ENCODE results near the gene MOGAT2.

- TF ChIP-seq CTCF (IDR thresholded peaks at IDR 0.05) (no peak), POLR2A (IDR thresholded peaks at IDR 0.05) (no peak), POLR2AphosphoS5 (IDR thresholded peaks at IDR 0.05; ENCODE audit: insufficient read depth in 1 of 2, low read depth in 1 of 2) (no peak)
Measured at GRCh38 chr11:75762885-75763284, 45.2 kb downstream of the MOGAT2 start.

All from vagina (tissue), 2 donors.